ENCODE measurements around the gene CELSR2.

DNA sequence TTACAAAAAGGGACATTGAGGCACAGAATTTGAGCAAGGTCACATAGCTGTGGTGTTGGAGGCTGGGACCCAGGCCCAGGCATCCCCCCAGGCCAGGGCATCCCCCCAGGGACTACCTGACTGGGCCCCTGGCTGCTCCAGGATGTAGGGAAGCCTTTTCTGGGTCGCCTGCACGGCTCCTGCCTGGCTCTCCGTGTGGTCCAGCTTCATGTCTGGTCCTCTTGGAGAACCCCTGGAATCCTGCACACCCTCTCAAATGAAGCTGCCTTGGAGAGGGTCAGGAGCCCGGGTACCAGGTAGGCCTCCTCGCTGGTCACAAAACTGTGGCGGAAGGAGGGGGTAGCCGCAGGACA, 919 bp upstream of the CELSR2 start:
- TF ChIP-seq, protein P1, sequence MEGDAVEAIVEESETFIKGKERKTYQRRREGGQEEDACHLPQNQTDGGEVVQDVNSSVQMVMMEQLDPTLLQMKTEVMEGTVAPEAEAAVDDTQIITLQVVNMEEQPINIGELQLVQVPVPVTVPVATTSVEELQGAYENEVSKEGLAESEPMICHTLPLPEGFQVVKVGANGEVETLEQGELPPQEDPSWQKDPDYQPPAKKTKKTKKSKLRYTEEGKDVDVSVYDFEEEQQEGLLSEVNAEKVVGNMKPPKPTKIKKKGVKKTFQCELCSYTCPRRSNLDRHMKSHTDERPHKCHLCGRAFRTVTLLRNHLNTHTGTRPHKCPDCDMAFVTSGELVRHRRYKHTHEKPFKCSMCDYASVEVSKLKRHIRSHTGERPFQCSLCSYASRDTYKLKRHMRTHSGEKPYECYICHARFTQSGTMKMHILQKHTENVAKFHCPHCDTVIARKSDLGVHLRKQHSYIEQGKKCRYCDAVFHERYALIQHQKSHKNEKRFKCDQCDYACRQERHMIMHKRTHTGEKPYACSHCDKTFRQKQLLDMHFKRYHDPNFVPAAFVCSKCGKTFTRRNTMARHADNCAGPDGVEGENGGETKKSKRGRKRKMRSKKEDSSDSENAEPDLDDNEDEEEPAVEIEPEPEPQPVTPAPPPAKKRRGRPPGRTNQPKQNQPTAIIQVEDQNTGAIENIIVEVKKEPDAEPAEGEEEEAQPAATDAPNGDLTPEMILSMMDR (IDR thresholded peaks at IDR 0.05) = no peak
- TF ChIP-seq ZFX (IDR thresholded peaks at IDR 0.05; ENCODE audit: borderline replicate concordance) = no peak
